HG02852 (cell line): ENCODE measurements around the gene EMC8.

Experiments used
- ATAC-seq: cut with Tn5 transposase; IDR thresholded peaks from one replicate; pipeline ENCODE4 v1.9.1; 2021; ENCODE audit warnings: mild to moderate bottlenecking, moderate library complexity; ENCODE audit not compliant: unreplicated experiment

EMC8 gene

DNA sequence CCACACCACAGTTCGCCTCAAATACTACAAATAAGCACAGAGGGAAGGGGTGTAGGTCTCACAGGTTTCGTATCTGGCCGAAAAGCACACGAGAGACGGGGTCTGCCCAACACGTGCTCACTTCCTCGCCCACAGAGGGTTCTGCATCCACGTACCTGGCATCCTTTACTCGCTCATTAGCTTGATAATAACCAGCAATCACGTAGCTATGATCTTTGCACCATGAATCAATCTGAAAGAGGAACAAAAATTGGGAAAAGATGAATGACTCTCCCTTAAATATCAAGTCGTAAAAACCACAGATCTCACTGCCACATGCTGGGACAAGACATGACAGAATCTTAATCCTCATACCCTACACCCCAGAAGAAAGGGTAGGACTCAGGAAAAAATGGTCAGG is 10.5 kb downstream of the EMC8 start:
- no peak for ATAC-seq

GRCh38 chr16:85785927-85786326 is 13.4 kb downstream of the EMC8 start:
- no peak for ATAC-seq

DNA sequence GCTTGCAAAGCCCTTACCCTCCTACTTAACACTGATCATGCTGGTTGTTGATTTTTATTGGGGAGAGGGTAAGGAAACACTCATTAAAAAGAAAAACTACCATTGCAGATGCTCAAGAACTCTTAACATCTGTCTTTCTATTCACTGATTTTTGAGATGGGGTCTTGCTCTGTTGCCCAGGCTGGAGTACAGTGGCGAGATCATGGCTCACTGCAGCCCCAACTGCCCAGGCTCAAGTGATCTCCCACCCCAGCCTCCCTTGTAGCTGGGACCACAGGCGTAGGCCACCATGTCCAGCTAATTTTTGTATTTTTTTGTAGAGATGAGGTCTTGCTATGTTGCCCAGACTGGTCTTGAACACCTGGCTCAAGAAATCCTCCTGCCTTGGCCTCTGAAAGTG is 14.5 kb downstream of the EMC8 start:
- ATAC-seq: no peak

GRCh38 chr16:85783441-85783840 is 15.9 kb downstream of the EMC8 start:
- ATAC-seq: no peak

DNA sequence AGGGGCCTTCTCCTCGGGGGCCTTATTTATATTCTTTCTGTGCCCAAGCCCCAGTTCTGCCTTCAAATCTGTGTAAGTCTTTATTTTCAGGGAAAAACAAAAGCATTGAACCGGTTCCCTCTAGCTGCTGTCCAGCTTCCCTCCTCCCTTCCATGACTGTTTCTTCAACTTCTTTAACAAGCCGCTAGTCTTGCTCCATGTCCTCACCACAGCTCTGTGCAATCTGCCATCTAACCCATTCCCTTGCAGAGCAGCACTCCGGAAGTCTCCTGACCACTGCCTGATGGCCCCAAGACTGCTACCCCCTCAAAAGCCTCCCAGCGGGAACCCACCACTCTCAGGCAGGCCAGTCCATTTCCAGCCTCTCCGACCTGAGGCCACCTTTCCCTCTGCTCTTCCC is 16.9 kb downstream of the EMC8 start:
- ATAC-seq: no peak

DNA sequence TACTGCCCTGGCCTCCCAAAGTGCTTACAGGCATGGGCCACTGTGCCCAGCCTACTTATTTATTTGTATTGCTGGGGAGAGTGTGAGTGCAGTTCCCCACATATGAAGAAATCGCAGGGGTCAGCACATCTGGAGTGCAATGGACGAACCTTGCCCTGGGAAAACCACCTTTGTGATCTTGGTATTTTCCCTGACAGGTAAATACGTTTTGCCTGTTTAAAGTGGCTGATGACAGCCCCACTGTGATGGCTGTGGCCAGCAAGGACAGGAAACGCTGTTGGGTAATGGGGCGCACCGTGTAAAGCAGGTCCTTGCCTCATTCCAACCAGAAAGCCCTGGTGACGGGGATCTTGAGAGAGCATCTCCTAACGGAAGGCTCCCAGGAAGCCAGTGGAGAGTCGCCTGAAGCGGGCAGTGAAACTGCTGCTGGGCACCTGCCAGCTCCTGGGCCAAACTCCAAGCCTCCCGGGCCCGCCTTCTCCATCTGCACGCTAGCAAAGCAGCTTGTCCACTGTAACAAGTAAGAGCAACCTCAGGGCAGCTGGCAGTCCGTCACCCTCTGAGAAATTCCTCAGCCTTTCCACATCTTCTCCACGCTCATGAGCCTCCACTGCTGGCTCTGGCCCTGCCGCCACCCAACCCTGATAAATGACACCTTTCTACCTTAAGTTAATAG is 17.5 kb downstream of the EMC8 start:
- no peak for ATAC-seq

- no peak for ATAC-seq
These were observed 18.2 kb downstream of the EMC8 start for GRCh38 chr16:85781156-85781555.

DNA sequence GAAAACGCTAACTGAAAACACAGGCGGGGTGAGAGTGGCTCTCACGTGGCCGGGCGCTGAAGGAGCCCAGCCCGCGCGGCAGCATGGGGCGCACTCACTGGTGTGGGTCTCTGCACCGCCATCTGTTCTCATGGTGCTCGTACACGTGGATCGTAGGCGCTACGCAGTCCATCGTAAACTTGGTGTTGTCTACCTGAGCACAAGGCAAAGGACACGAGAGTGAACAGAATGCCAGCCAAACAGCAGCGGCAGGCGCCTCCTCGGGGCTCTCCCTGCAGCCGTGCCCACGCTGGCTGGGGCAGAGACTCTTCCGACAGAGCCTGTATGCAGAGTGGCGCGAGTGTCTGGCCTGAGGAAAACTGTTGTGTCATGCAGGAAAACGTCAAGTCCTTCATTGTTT is 19.1 kb downstream of the EMC8 start:
- ATAC-seq: no peak

DNA sequence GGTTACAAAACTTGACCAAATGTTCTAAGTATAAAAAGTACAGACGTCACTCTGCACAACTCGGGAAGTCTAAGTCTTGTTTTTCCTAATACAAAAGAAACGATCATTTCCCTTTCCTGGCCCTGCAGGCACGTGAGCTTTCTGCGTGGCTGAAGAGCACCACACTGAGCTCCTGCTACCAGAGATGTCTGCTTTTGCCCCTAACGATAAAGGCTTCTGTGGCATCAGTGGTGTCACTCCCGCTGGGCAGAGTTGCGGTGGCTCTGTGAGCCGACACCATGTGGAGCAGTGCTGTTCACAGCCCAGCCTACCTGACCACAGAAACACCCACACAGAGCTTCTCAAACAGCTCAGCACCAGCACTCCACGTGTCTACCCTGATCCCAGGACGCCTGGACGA is 20.5 kb downstream of the EMC8 start:
- ATAC-seq: no peak

GRCh38 chr16:85777583-85778310 is 21.6 kb downstream of the EMC8 start:
- ATAC-seq: no peak

DNA sequence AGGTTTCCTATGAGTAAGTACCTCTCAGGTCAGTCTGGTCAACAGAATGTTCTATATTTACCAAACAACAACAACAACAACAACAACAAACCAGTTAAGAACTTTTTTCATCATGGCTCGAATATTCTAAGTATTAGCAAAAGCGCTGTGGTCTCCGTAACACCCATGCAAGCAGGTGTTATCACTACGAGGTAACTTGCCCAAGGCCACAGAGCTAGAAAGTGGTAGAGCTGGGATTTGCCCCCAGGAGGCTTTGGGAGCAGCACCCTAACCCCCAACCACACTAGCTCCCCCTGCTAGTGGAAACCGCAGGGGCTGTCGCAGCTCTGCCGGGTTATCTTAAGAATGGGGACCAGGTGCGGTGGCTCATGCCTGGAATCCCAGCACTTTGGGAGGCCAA is 24.5 kb downstream of the EMC8 start:
- no peak for ATAC-seq

GRCh38 chr16:85774136-85774535 is 25.2 kb downstream of the EMC8 start:
- ATAC-seq: no peak

GRCh38 chr16:85773044-85773443 is 26.3 kb downstream of the EMC8 start:
- no peak for ATAC-seq

DNA sequence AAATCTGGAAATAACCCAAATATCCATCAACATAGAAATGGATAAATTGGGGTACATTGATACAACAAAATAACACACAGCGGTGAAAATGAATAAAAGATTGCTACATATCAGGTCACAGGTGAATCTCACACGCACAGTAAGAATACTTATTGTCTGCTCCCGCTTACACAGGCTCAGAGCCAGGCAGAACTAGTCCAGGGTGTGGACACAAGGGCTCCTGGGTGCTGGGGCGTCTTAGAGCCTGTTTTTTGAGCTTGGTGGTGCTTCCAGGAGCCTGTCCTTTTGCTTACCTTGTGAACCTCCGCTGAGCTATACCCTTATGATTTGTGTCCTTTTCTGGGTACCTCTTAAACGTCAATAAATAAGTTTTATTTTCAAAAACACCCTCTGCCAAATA is 28.6 kb downstream of the EMC8 start:
- no peak for ATAC-seq

- ATAC-seq: no peak
These were observed 31.1 kb downstream of the EMC8 start for GRCh38 chr16:85768199-85768598.

GRCh38 chr16:85767531-85767930 is 31.8 kb downstream of the EMC8 start:
- ATAC-seq: no peak

DNA sequence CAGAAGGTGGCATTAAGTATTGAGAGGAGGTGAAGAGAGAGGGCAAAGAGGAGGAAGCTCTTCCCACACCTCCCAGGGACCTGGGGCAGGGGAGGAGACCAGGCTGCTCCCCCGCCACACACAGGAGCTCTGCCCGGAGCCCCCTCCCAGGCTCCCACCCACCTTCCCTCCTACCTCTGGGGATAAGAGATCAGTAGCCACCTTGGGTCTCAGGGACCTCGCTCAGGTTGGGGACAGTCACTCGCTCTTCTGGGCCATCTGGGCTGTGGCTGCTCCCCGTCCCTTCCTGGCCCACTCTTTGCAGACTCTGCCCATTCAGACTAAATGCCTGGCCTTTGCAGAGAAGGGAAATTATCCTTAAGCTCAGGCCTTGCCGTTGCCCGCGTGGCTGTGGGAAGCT is 33.6 kb downstream of the EMC8 start:
- ATAC-seq: no peak

- ATAC-seq: no peak
These were observed 34.1 kb downstream of the EMC8 start for GRCh38 chr16:85765211-85765610.

DNA sequence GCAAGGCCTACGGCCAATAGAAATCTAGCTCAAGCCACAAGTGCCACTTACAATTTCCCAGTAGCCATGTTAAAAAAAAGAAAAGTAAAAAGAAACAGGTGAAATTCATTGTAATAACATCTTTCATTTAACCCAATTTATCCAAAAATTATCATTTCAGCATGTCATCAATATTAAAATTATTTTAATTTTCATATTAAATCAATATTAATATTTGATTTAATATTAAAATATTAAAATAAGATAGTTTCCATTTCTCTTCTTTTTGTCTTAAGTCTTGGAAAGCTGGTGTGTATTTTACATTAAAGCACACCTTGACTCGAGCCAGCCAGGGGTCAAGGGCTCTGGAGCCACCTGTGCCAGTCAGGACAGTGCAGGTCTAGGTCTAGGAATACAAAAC is 35.7 kb downstream of the EMC8 start:
- no peak for ATAC-seq

GRCh38 chr16:85762970-85763369 is 36.4 kb downstream of the EMC8 start:
- ATAC-seq: no peak

DNA sequence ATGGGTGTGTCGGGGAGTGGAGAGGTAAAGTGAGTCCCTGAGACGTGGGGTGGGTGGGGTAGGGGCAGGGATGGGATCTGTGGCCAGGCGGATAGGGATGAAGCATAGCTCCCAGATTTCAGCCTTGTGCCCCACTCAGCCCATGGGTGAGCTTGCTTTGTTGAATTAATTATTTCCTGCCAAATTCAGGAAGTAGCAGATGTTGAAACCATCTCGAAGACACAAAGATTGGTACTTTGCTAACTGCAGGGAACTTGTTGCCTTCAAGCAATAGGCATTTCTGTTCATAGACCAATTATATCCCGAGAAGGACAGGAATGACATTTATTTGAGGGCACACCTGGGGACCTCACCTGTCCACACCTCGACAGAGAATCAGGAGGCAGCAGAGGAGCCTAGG is 37.5 kb downstream of the EMC8 start:
- no peak for ATAC-seq

- ATAC-seq: no peak
These were observed 39.5 kb downstream of the EMC8 start for GRCh38 chr16:85759631-85760419.
